NCI-H69 (cell line): ENCODE results near the gene EXOG.

ENCODE experiments used
- DNase-seq: peaks from one replicate; lab custom pipeline; 2025; lab: John Stamatoyannopoulos, UW

The EXOG gene

GRCh38 chr3:38510631-38511030, 14.5 kb downstream of the EXOG start:
- no peak for DNase-seq

GRCh38 chr3:38511546-38511945, 15.4 kb downstream of the EXOG start:
- DNase-seq, result no peak

- DNase-seq, result no peak
Observed at GRCh38 chr3:38515367-38515766, 19.2 kb downstream of the EXOG start.

- DNase-seq, result no peak
Observed at GRCh38 chr3:38516669-38517068, 20.5 kb downstream of the EXOG start.

GRCh38 chr3:38519000-38519399, 22.9 kb downstream of the EXOG start:
- DNase-seq, result no peak

GRCh38 chr3:38519651-38520050, 23.5 kb downstream of the EXOG start:
- no peak for DNase-seq

GRCh38 chr3:38521391-38521987, 25.3 kb downstream of the EXOG start:
- DNase-seq, result peak; percentile 60

GRCh38 chr3:38522002-38522401, 25.9 kb downstream of the EXOG start:
- DNase-seq, result no peak

GRCh38 chr3:38524141-38524739, 28.1 kb downstream of the EXOG start:
- no peak for DNase-seq

- DNase-seq, result no peak
Observed at GRCh38 chr3:38526792-38527191, 30.7 kb downstream of the EXOG start.

GRCh38 chr3:38528457-38528856, 32.3 kb downstream of the EXOG start:
- peak; percentile 2 for DNase-seq

- DNase-seq, result no peak
Observed at GRCh38 chr3:38532529-38532928, 36.4 kb downstream of the EXOG start.

GRCh38 chr3:38533285-38533976, 37.3 kb downstream of the EXOG start:
- DNase-seq, result no peak

GRCh38 chr3:38534180-38534579, 38.0 kb downstream of the EXOG start:
- no peak for DNase-seq

- DNase-seq, result no peak
Observed at GRCh38 chr3:38534604-38535003, 38.5 kb downstream of the EXOG start.

- no peak for DNase-seq
Observed at GRCh38 chr3:38536671-38537070, 40.5 kb downstream of the EXOG start.

- no peak for DNase-seq
Observed at GRCh38 chr3:38538773-38539353, 42.7 kb downstream of the EXOG start.

- peak; percentile 22 for DNase-seq
Observed at GRCh38 chr3:38541806-38542205, 45.7 kb downstream of the EXOG start.

GRCh38 chr3:38542401-38543298, 46.5 kb downstream of the EXOG start:
- no peak for DNase-seq

GRCh38 chr3:38543586-38543985, 47.4 kb downstream of the EXOG start:
- DNase-seq, result no peak

- DNase-seq, result no peak
Observed at GRCh38 chr3:38544926-38545325, 48.8 kb downstream of the EXOG start.

GRCh38 chr3:38545550-38545949, 49.4 kb downstream of the EXOG start:
- peak; percentile 2 for DNase-seq
